Activated T-cell treated with anti-CD3 and anti-CD28 coated beads, Interleukin-2, amount 50 U/mL, for 4 hours (primary cell): ENCODE measurements around the gene POLD1. TPM values are rescaled to one million over a fixed set of nuclear protein-coding genes. Genes with fewer than 3 reads are reported as not detected.

Source experiments
- ATAC-seq, 2 donors: fragments of 200-7000 bp; cut with Tn5 transposase; one replicate each; pipeline ENCODE4 v1.10.0; 2021
- DNase-seq: peaks from one replicate; pipeline ENCODE4 v3.0.0-alpha.2; 2020
- H3K27me3 Mint-ChIP-seq: one replicate; pipeline ENCODE4 v1.8.0; 2021; ENCODE audit warnings: low read depth, mixed read lengths
- H3K36me3 Mint-ChIP-seq: one replicate; pipeline ENCODE4 v1.8.0; 2022; ENCODE audit warnings: mixed read lengths; ENCODE audit not compliant: insufficient read depth
- H3K4me1 Mint-ChIP-seq: one replicate; pipeline ENCODE4 v1.8.0; 2021; ENCODE audit warnings: low read depth, mixed read lengths
- H3K4me3 Mint-ChIP-seq: one replicate; pipeline ENCODE4 v1.8.0; 2021; ENCODE audit warnings: mild to moderate bottlenecking, moderate library complexity, mixed read lengths
- H3K9me3 Mint-ChIP-seq: one replicate; pipeline ENCODE4 v1.8.0; 2021; ENCODE audit warnings: mixed read lengths
- total RNA-seq, 3 donors: library from RNA; stranded (reverse); gene quantifications; one replicate each; pipeline ENCODE4 v1.2.1, GENCODE V29; 2021

The POLD1 gene
- total RNA-seq, 3 donors from 2014 or later, result 182 to 246 (median 214) TPM

DNA sequence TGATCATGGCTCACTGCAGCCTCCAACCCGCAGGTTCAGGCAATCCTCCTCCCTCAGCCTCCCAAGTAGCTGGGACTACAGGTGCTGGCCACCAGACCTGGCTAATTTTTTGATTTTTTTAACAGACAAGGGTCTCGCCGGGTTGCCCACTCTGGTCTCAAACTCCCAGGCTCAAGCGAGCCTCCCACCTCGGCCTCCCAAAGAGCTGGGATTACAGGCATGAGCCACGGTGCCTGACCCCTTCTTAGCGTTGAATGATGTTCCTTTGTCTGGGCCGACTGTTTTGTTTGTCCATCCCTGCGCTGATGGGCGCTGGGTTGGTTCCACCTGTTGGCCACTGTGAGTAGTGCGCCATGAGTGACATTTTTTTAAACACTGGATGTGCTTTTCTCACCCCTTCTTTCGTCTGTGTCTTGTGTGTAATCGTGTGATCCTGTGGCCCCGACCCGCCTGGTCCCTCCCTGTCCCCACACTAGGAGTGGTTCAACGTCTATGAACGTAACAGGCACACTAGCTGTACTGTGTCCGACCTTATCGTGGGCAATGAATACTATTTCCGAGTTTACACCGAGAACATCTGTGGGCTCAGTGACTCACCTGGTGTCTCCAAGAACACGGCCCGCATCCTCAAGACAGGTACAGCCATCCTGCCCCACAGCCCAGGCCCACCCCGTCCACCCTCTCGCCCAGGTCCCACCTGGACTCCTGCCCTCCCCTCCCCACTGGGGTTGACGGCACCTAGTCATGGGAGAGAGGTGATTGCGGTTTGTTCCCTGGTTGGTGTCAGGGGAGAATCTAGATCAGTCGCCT lies 77.1 kb downstream of the POLD1 start:
- Mint-ChIP-seq H3K9me3 (no peaks in the 10 kb centered on the region), H3K36me3 (no peaks in the 10 kb centered on the region), H3K27me3 (peaks cover 41% of the 10 kb centered on the region), H3K4me3 (no peak overlapping the region), H3K4me1 (peaks cover 6% of the 10 kb centered on the region)
- ATAC-seq, result peak; percentile 64 to 65
- peak; percentile 44 for DNase-seq

- no peak for ATAC-seq
- DNase-seq, result no peak
- no peaks in the 10 kb centered on the region for H3K36me3 Mint-ChIP-seq
Observed at GRCh38 chr19:50462970-50463369, 78.8 kb downstream of the POLD1 start.

GRCh38 chr19:50464348-50464747 lies 80.2 kb downstream of the POLD1 start:
- H3K9me3 Mint-ChIP-seq, result no peaks in the 10 kb centered on the region
- ATAC-seq (no peak), DNase-seq (no peak)
- H3K4me3 Mint-ChIP-seq, result no peak overlapping the region
- H3K36me3 Mint-ChIP-seq, result no peaks in the 10 kb centered on the region
- peaks cover 25% of the 10 kb centered on the region for H3K27me3 Mint-ChIP-seq
- peaks cover 6% of the 10 kb centered on the region for H3K4me1 Mint-ChIP-seq

More at GRCh38 chr19:50462970-50463369, 78.8 kb downstream of the POLD1 start:
- H3K4me3 Mint-ChIP-seq, result no peak overlapping the region
- peaks cover 6% of the 10 kb centered on the region for H3K4me1 Mint-ChIP-seq
- H3K9me3 Mint-ChIP-seq, result no peaks in the 10 kb centered on the region
- H3K27me3 Mint-ChIP-seq, result peaks cover 29% of the 10 kb centered on the region

DNA sequence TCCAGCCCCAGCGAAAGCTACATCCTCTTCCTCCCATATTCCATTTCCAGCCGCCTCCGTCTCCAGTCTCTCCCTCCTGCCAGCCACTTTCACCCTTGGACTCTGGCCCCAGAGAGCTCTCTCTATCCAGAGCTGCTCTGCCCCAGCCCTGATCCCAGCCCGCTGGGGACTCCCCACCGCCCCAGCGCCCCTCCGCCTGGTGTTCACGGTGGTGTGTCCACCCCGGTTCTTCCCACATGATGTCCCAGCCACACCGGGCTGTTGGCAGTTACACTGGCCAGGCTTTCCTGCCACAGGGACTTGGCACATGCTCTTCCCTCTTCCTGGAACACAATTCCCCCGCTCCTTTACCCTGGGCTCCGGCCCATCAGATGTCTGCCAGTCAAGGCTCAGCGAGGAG lies 80.9 kb downstream of the POLD1 start:
- ATAC-seq (no peak), DNase-seq (no peak)
- H3K27me3 Mint-ChIP-seq, result peaks cover 22% of the 10 kb centered on the region
- no peak overlapping the region for H3K4me3 Mint-ChIP-seq
- H3K9me3 Mint-ChIP-seq, result no peaks in the 10 kb centered on the region
- H3K36me3 Mint-ChIP-seq, result no peaks in the 10 kb centered on the region
- peaks cover 4% of the 10 kb centered on the region for H3K4me1 Mint-ChIP-seq

GRCh38 chr19:50465986-50466705 lies 82.0 kb downstream of the POLD1 start:
- Mint-ChIP-seq H3K4me3 (no peak overlapping the region), H3K4me1 (no peaks in the 10 kb centered on the region), H3K9me3 (no peaks in the 10 kb centered on the region), H3K36me3 (no peaks in the 10 kb centered on the region), H3K27me3 (peaks cover 15% of the 10 kb centered on the region)
- ATAC-seq (no peak), DNase-seq (no peak)

- no peak for DNase-seq
- Mint-ChIP-seq H3K9me3 (no peaks in the 10 kb centered on the region), H3K4me3 (no peak overlapping the region), H3K27me3 (peaks cover 12% of the 10 kb centered on the region), H3K4me1 (no peaks in the 10 kb centered on the region), H3K36me3 (no peaks in the 10 kb centered on the region)
- no peak for ATAC-seq
Observed at GRCh38 chr19:50466706-50467039, 82.5 kb downstream of the POLD1 start.

GRCh38 chr19:50467566-50467965 lies 83.4 kb downstream of the POLD1 start:
- no peaks in the 10 kb centered on the region for H3K36me3 Mint-ChIP-seq
- DNase-seq (no peak), ATAC-seq (no peak)
- no peak overlapping the region for H3K4me3 Mint-ChIP-seq
- H3K4me1 Mint-ChIP-seq, result no peaks in the 10 kb centered on the region
- no peaks in the 10 kb centered on the region for H3K9me3 Mint-ChIP-seq
- peaks cover 8% of the 10 kb centered on the region for H3K27me3 Mint-ChIP-seq

Other genes starting within 250 kb of the POLD1 start
- not detected for gene IZUMO2, start 221.1 kb upstream of the POLD1 start, total RNA-seq
- gene MYH14, start 180.7 kb upstream of the POLD1 start, total RNA-seq, result under 1 TPM; 0.25 to 0.63 (median 0.34) TPM
- 1 to 10 TPM; 4.1 to 5.6 (median 4.6) TPM for gene KCNC3, start 55.0 kb upstream of the POLD1 start, total RNA-seq
- gene NAPSA, start 18.7 kb upstream of the POLD1 start, total RNA-seq, result 10 to 100 TPM in 2 of 3 donors, 1 to 10 TPM in 1; 9.1 to 21.1 (median 10.4) TPM
- 100 to 1,000 TPM; 106 to 107 (median 106) TPM for gene NR1H2, start 7.9 kb upstream of the POLD1 start, total RNA-seq
- 1 to 10 TPM; 1.9 to 6.7 (median 2.1) TPM for gene SPIB, start 34.6 kb downstream of the POLD1 start, total RNA-seq
- gene MYBPC2, start 48.5 kb downstream of the POLD1 start, total RNA-seq, result under 1 TPM in 2 of 3 donors, not detected in 1; 0.08 to 0.60 TPM
- 100 to 1,000 TPM; 111 to 122 (median 117) TPM for gene EMC10, start 92.2 kb downstream of the POLD1 start, total RNA-seq
- gene GARIN5A, start 92.5 kb downstream of the POLD1 start, total RNA-seq, result under 1 TPM; 0.26 to 0.84 (median 0.66) TPM
- 10 to 100 TPM; 51.7 to 59.4 (median 55.6) TPM for gene JOSD2, start 126.8 kb downstream of the POLD1 start, total RNA-seq
- not detected for gene ASPDH, start 129.6 kb downstream of the POLD1 start, total RNA-seq
- not detected for gene LRRC4B, start 184.1 kb downstream of the POLD1 start, total RNA-seq